ENCODE data around the gene MYL12B.

DNA sequence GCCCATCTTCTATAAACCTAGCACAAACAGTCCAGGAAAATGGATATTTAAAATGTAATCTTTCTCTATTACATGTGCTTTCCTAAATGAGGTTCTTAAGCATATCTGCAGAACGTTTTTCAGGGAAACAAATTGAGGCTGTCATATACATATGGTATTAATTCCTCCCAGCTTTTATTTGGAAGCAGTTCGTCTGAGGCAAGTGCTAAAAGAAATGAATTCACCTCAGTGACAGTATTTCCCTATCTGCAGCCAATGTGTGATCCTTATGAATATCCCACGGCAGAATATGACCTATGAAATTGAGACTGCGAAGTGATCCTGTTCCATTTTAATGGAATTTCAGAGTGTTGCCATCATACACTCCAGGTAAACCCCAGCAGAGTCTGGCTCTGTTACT, 49.3 kb upstream of the MYL12B start:
- TF ChIP-seq, protein P1, sequence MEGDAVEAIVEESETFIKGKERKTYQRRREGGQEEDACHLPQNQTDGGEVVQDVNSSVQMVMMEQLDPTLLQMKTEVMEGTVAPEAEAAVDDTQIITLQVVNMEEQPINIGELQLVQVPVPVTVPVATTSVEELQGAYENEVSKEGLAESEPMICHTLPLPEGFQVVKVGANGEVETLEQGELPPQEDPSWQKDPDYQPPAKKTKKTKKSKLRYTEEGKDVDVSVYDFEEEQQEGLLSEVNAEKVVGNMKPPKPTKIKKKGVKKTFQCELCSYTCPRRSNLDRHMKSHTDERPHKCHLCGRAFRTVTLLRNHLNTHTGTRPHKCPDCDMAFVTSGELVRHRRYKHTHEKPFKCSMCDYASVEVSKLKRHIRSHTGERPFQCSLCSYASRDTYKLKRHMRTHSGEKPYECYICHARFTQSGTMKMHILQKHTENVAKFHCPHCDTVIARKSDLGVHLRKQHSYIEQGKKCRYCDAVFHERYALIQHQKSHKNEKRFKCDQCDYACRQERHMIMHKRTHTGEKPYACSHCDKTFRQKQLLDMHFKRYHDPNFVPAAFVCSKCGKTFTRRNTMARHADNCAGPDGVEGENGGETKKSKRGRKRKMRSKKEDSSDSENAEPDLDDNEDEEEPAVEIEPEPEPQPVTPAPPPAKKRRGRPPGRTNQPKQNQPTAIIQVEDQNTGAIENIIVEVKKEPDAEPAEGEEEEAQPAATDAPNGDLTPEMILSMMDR (IDR thresholded peaks at IDR 0.05; ENCODE audit: control extremely low read depth in 1 of 3, insufficient read depth in 1 of 3, low read depth in 1 of 3, low read length in 3 of 3), result no peak
- no peak for TF ChIP-seq POLR2A (IDR thresholded peaks at IDR 0.05; ENCODE audit: control extremely low read depth in 1 of 2, low read depth in 2 of 2, low read length in 2 of 2)
- TF ChIP-seq GABPA (IDR thresholded peaks at IDR 0.05; ENCODE audit: borderline replicate concordance, insufficient read depth, low read length), result no peak
- TF ChIP-seq FOSL1 (IDR thresholded peaks at IDR 0.05; ENCODE audit: insufficient read depth, low read depth, low read length), result no peak
- TF ChIP-seq, protein P2, sequence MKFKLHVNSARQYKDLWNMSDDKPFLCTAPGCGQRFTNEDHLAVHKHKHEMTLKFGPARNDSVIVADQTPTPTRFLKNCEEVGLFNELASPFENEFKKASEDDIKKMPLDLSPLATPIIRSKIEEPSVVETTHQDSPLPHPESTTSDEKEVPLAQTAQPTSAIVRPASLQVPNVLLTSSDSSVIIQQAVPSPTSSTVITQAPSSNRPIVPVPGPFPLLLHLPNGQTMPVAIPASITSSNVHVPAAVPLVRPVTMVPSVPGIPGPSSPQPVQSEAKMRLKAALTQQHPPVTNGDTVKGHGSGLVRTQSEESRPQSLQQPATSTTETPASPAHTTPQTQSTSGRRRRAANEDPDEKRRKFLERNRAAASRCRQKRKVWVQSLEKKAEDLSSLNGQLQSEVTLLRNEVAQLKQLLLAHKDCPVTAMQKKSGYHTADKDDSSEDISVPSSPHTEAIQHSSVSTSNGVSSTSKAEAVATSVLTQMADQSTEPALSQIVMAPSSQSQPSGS (IDR thresholded peaks at IDR 0.05; ENCODE audit: low read length), result no peak
- TF ChIP-seq EZH2 (IDR thresholded peaks at IDR 0.05; ENCODE audit: low read depth, low read length, severe bottlenecking), result no peak
- TF ChIP-seq RAD21 (IDR thresholded peaks at IDR 0.05 in 1 of 2, conservative IDR thresholded peaks at IDR 0.05 in 1 of 2; ENCODE audit: low read depth in 2 of 2, low read length in 2 of 2), result no peak
- TF ChIP-seq, protein P3, sequence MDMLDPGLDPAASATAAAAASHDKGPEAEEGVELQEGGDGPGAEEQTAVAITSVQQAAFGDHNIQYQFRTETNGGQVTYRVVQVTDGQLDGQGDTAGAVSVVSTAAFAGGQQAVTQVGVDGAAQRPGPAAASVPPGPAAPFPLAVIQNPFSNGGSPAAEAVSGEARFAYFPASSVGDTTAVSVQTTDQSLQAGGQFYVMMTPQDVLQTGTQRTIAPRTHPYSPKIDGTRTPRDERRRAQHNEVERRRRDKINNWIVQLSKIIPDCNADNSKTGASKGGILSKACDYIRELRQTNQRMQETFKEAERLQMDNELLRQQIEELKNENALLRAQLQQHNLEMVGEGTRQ (IDR thresholded peaks at IDR 0.05; ENCODE audit: low read length), result no peak
- no peak for TF ChIP-seq CBX8 (IDR thresholded peaks at IDR 0.05; ENCODE audit: borderline replicate concordance, low read depth, low read length)
- no peak for TF ChIP-seq CBX5 (IDR thresholded peaks at IDR 0.05; ENCODE audit: low read depth, low read length)
- no peak for TF ChIP-seq NRF1 (IDR thresholded peaks at IDR 0.05; ENCODE audit: low read depth, low read length)

Measured in H1 (cell line).